ENCODE data around the gene IRAK1.

IRAK1 gene

GRCh38 chrX:154059231-154059630 is 39.5 kb upstream of the IRAK1 start:
- no peak overlapping the region for H3K4me3 ChIP-seq (replicated peaks; ENCODE audit: low read depth, low read length)
- DNase-seq (ENCODE audit: extremely low read depth, low read depth) = no peak
- TF ChIP-seq, protein P1, sequence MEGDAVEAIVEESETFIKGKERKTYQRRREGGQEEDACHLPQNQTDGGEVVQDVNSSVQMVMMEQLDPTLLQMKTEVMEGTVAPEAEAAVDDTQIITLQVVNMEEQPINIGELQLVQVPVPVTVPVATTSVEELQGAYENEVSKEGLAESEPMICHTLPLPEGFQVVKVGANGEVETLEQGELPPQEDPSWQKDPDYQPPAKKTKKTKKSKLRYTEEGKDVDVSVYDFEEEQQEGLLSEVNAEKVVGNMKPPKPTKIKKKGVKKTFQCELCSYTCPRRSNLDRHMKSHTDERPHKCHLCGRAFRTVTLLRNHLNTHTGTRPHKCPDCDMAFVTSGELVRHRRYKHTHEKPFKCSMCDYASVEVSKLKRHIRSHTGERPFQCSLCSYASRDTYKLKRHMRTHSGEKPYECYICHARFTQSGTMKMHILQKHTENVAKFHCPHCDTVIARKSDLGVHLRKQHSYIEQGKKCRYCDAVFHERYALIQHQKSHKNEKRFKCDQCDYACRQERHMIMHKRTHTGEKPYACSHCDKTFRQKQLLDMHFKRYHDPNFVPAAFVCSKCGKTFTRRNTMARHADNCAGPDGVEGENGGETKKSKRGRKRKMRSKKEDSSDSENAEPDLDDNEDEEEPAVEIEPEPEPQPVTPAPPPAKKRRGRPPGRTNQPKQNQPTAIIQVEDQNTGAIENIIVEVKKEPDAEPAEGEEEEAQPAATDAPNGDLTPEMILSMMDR (IDR thresholded peaks at IDR 0.05; ENCODE audit: low read depth, low read length, missing control alignments) = no peak

DNA sequence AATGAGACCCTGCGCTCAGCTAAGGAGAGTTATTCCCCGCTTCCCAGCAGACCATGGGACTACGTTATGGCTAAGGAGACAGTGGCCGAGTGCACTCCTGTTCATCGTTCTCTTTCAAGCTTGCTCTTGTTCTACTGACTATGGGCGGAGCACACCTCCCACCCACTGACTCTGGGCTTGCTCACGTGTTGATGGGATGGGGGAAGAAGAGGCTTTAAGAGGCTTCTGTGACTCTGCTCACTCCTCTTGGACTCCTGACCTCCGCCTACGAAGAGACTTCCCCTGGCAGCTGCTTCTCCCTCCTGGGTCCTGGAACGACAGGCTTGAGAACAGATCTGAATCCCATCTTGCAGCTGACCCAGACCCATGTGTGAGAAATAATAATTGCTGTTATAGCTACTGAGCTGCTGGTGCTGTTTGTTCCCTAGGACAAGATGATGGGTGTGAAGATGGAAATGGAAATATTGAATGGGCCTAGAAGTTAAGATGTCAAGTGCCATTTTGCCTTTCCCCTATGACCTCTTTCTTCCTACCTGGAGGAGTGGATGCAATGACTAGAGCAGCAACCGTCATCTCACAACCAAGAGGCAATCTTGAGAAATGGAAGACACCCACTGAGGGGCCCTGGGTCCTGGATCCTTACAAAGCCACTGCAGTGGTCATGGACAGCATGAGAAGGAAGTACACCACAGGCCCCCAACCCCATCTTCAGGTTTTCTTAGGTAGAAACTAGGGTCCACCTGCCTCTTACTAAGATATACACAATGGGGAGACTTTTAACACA is 38.7 kb upstream of the IRAK1 start:
- H3K4me3 ChIP-seq (replicated peaks; ENCODE audit: low read depth, low read length) = no peak overlapping the region
- TF ChIP-seq, protein P1 (IDR thresholded peaks at IDR 0.05; ENCODE audit: low read depth, low read length, missing control alignments) = no peak
- DNase-seq (ENCODE audit: extremely low read depth, low read depth) = no peak

- TF ChIP-seq, protein P1 (IDR thresholded peaks at IDR 0.05; ENCODE audit: low read depth, low read length, missing control alignments) = no peak
- DNase-seq (ENCODE audit: extremely low read depth, low read depth) = no peak
These were observed 38.1 kb upstream of the IRAK1 start for GRCh38 chrX:154057791-154058190.

DNA sequence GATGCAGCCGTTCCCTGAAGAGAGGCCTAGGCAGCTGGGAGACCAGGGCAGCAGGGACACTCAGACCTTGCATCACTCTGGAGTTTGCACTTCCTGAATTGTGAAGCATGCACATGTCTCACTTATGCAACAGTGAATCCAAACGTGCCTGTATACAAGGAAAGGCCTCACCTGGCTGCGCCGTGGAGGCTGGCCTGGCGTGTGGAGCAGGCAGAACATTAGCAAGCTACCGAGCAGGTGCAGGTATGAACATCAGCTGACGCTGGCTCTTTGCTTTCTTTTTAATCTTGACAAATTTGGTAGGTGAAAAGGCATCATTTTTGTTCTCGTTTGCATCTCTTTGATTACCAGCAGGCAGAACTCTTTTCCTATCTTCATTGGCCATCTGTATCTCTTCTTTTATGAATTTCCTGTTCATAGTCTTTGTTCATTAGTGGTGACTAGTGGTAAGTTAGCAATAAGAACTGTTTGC is 37.1 kb upstream of the IRAK1 start:
- no peak for DNase-seq (ENCODE audit: extremely low read depth, low read depth)
- TF ChIP-seq, protein P1 (IDR thresholded peaks at IDR 0.05; ENCODE audit: low read depth, low read length, missing control alignments) = no peak
- H3K4me3 ChIP-seq (replicated peaks; ENCODE audit: low read depth, low read length) = no peak overlapping the region

More at GRCh38 chrX:154057791-154058190, 38.1 kb upstream of the IRAK1 start:
- no peak overlapping the region for H3K4me3 ChIP-seq (replicated peaks; ENCODE audit: low read depth, low read length)

- no peak overlapping the region for H3K4me3 ChIP-seq (replicated peaks; ENCODE audit: low read depth, low read length)
- no peak for DNase-seq (ENCODE audit: extremely low read depth, low read depth)
- TF ChIP-seq, protein P1 (IDR thresholded peaks at IDR 0.05; ENCODE audit: low read depth, low read length, missing control alignments) = peak; percentile 64
These were observed 31.6 kb upstream of the IRAK1 start for GRCh38 chrX:154051201-154051810.

DNA sequence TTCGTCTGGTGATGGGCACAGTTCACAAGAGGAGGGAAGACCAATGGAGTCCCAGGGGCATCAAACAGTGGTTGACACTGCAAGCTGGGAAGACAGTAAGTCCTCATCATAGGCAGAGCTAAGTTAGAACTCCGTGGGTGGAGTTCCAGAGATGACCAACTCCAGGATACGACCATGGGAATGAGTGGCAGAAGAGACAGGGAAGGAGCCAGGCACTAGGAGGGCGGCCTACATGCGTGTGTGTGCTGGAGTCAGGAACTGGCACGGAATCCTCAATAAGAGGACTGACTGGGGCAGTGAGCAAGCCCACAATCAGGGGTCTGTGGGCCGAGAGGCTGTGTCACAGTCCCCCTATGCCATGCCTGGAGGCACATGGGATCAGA is 30.4 kb upstream of the IRAK1 start:
- TF ChIP-seq, protein P1 (IDR thresholded peaks at IDR 0.05; ENCODE audit: low read depth, low read length, missing control alignments) = no peak
- no peak for DNase-seq (ENCODE audit: extremely low read depth, low read depth)
- H3K4me3 ChIP-seq (replicated peaks; ENCODE audit: low read depth, low read length) = no peak overlapping the region

All from HFF-Myc (cell line).